GM06990 (cell line): ENCODE results near the gene CCDC97.
A peak's percentile ranks its signal among the peaks of the same experiment; 100 is the strongest.

Source experiments
- DNase-seq: peaks from one replicate; pipeline ENCODE4 v3.0.0-alpha.2; 2011; ENCODE audit not compliant: insufficient read length; ENCODE audit errors: extremely low read depth
- H3K27me3 ChIP-seq: replicated peaks from 2 replicates; pipeline ENCODE4 v1.6.0; 2011; ENCODE audit warnings: low read length; ENCODE audit not compliant: control insufficient read depth, insufficient read depth
- H3K36me3 ChIP-seq: 2 replicates; pipeline ENCODE4 v1.5.1; 2011; ENCODE audit warnings: low read length; ENCODE audit not compliant: control insufficient read depth, insufficient read depth
- H3K4me3 ChIP-seq: replicated peaks from 2 replicates; pipeline ENCODE4 v1.5.1; 2011; ENCODE audit warnings: low read depth, mild to moderate bottlenecking, control low read depth, low read length
- TF ChIP-seq, protein P1 (sequence below): IDR thresholded peaks from 2 replicates; pipeline ENCODE4 v1.5.1; 2011; ENCODE audit warnings: low read length, control low read depth, mild to moderate bottlenecking, inconsistent platforms; ENCODE audit not compliant: insufficient read depth, poor library complexity, severe bottlenecking

The CCDC97 gene

DNA sequence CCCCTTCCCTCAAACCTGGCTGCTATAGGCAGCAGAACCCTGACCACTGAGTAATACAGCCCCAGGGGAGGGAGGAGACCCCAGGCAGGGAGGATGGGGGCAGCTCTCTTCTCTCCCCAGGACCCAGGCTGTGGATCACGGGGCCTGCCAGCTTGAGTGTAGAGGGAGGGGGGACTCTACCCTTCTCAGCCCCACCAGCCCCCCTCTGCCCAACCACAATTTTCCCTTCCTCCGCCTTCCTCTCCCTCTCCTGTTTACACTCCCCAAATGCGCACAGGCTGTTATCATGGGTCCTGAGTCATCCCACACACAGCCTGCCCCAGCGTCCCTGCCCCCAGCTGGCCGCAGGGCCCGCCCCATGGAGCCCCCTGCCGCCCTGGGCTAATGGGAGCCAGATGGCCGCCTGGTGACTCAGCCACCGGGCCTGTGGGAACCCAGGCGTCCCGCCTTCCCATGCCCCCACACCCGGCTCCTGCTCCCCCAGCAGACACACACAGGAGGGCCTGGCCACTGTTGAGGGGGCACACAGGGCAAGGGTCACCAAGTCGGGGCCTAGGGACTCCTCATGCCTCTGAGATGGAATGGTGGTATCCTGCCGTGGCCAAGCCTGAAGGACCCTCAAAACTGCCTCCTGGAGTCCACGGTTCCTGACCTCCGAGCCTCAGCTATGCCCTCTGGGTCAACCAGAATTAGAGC, 13.6 kb downstream of the CCDC97 start:
- no peak overlapping the region for H3K4me3 ChIP-seq
- TF ChIP-seq, protein P1, sequence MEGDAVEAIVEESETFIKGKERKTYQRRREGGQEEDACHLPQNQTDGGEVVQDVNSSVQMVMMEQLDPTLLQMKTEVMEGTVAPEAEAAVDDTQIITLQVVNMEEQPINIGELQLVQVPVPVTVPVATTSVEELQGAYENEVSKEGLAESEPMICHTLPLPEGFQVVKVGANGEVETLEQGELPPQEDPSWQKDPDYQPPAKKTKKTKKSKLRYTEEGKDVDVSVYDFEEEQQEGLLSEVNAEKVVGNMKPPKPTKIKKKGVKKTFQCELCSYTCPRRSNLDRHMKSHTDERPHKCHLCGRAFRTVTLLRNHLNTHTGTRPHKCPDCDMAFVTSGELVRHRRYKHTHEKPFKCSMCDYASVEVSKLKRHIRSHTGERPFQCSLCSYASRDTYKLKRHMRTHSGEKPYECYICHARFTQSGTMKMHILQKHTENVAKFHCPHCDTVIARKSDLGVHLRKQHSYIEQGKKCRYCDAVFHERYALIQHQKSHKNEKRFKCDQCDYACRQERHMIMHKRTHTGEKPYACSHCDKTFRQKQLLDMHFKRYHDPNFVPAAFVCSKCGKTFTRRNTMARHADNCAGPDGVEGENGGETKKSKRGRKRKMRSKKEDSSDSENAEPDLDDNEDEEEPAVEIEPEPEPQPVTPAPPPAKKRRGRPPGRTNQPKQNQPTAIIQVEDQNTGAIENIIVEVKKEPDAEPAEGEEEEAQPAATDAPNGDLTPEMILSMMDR, result no peak
- H3K27me3 ChIP-seq, result no peaks in the 10 kb centered on the region
- H3K36me3 ChIP-seq, result peaks cover 32% of the 10 kb centered on the region
- no peak for DNase-seq

- DNase-seq, result no peak
Measured at GRCh38 chr19:41324231-41324702, 14.3 kb downstream of the CCDC97 start.

DNA sequence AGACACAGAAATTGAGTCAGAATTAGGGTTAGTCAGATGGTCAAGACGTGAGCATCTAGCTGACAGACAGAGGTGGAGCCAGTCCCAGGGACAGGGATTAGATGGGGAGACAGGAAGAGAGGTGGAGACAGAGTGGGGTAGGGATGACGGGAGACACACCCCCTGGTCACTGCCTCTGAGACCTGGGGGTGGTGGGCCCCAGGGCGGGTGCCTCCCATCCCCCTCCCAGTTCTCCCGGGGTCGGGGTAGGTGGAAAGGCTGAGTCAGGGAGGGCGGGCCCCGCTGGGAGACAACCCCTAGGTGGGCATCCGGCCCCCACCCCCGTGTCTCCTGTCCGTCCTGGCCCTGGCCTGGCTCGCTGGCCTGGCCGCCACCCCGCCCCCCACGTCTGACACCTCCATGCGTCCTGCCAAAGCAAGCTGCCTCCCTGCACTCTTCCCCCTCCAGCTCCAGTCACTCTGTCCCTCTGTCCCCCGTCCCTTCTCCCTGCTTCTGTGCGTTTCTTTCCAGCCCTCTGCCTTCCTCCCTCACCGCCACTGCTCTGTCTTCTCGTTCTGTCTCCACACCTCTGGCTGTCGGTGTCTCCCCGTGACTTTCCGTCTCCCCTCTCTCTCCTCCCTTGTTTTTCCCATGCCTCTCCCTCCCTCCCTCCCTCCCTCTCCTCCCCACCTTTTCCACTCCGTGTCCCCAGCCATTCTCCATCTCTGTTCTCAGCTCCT, 15.1 kb downstream of the CCDC97 start:
- Histone ChIP-seq H3K36me3 (peaks cover 20% of the 10 kb centered on the region), H3K4me3 (no peak overlapping the region), H3K27me3 (no peaks in the 10 kb centered on the region)
- no peak for DNase-seq
- TF ChIP-seq, protein P1, result no peak

More at GRCh38 chr19:41324231-41324702, 14.3 kb downstream of the CCDC97 start:
- Histone ChIP-seq H3K4me3 (no peak overlapping the region), H3K27me3 (no peaks in the 10 kb centered on the region), H3K36me3 (peaks cover 25% of the 10 kb centered on the region)
- TF ChIP-seq, protein P1, result no peak

DNA sequence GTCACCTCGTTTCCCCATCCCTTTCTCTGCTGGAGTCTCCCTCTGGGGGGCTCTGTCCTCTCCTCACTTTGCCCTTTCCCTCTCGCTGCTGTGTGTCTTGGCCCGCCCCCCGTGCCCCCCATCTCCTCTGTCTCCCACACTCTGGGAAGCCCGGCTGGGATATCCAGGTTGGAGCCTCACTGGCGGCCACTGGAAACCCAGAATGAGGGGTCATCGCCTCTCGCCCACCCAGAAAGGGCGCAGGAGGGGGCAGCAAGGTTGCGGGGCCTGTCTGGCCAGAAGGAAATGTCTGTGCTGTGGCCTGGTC, 15.6 kb downstream of the CCDC97 start:
- no peaks in the 10 kb centered on the region for H3K27me3 ChIP-seq
- TF ChIP-seq, protein P1, result no peak
- DNase-seq, result no peak
- no peak overlapping the region for H3K4me3 ChIP-seq
- peaks cover 15% of the 10 kb centered on the region for H3K36me3 ChIP-seq

DNA sequence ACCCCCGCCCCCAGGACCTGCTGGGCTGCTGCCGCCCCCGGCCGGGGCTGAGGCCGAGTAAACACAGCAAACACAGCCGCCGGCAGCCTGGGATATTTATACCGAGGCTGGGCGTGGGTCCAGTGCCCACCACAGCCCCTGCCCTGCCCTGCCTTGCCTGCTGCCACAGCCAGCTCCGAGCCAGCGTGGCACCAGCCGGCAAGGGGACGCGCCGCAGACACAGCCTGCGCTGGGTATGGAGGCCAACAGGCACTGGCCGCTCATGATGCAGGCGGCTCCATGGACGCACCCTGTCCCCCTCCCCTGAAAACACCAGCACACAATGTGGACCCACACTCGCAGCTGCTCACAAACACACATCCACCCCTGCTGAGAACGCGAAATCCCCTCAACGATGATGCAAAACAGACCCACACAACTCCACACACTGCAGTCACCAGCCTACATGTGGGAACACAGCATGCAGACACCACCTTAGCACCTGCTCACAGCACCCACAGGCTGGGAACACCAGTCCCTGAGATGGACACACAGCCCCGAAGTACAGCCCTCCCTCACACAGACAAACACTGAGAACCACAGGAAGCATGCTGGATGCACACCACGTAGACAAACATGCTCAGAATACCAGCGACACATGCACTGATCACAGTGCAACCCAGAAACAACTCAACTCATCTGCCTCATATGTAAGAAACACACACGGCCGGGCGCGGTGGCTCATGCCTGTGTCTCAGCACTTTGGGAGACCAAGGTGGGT, 16.2 kb downstream of the CCDC97 start:
- no peaks in the 10 kb centered on the region for H3K27me3 ChIP-seq
- peak; percentile 56 for DNase-seq
- peaks cover 13% of the 10 kb centered on the region for H3K36me3 ChIP-seq
- TF ChIP-seq, protein P1, result no peak
- H3K4me3 ChIP-seq, result 0 out of 2 replicates have a peak overlapping the region, but pooled peaks have one; percentile 72
